ENCODE results near the gene CCND2. TPM values are rescaled to one million over a fixed set of nuclear protein-coding genes. Genes with fewer than 3 reads are reported as not detected.
A peak's percentile ranks its signal among the peaks of the same experiment; 100 is the strongest.

The CCND2 gene
- total and polyA plus RNA-seq, 2 experiments from 2014 or later = 75.6 to 224 TPM

DNA sequence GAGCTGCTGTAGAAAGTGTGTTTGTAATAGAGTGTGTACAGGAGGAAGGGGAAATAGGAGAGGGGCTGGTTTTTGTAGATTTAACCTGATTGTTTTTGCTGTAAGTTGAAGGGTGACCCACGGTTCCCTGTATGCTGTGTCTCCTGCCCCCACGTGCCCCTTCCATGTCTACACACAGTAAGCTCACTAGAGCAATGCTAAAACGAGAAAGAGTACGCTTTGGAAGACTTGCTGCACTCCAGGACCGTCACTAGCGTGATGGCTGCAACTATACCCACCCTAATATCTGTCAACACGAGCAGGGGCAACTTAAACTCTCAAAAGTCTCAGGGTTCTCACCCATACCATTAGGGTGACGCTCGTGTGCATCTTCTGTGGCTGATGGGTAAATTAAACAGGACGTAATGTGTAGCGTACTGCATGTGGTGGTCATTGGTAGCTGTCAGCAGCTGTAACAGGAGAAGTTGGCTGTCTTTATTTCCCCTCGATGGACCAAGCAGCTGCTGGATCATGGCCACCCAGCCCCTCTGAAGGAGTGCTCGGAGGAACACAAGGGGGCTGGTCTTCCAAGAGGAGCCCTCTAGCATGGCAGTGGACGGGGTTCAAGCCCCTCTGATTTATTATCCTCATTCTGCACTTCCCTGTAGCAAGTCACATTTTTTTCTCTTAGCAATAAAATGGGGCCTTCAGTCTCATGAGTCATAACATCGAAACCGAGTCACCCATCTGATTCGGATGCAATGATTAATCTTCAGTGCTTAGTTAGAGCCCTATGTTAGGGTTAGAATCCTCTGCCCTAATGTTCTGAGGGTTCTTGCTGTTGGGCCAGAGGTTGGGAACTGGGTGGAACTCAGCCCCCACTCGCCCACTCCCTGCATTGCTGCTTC, 14.0 kb downstream of the CCND2 start:
- peaks cover 90% of the 10 kb centered on the region for H3K36me3 ChIP-seq (ENCODE audit: insufficient read depth)
- H3K27ac ChIP-seq (ENCODE audit: low read depth) = no peak overlapping the region

DNA sequence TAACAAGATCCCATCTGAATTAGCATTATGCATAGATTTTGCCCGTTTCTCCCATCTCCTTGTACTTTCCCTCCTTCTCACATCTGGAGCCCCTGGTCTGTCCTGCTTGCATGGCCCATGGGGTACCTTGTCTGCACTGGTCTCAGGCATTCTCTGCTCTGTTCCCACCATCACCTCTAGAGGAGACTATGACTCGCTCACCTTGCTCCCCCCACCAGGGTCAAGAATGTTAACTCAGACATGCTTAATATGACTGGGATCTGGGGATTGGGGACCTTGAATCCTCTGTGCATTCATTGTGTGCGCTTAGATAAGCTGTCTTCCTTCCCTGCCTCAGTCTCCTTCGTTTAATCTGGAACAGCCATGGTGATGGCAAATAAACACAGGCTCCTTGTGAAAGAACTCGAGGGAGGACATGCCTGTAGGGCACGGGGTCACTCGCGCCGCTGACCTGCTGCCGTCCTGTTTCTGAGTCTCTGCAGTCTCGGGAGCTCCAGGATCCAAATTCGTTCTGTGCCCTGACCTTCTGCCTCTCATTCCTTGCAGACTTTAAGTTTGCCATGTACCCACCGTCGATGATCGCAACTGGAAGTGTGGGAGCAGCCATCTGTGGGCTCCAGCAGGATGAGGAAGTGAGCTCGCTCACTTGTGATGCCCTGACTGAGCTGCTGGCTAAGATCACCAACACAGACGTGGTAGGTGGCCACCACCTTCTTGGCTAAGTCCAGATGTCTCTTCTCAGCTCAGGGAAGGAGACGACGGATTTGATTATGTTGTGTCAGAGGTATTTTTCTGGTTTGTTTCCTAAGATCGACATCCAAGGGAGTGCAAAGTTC, 15.0 kb downstream of the CCND2 start:
- H3K27ac ChIP-seq (ENCODE audit: low read depth) = no peak overlapping the region
- Mint-ChIP-seq H3K27me3 (ENCODE audit: insufficient read depth, low read depth, poor library complexity) (peaks cover 29% of the 10 kb centered on the region), H3K9me3 (no peaks in the 10 kb centered on the region; the same call in 2 of the 3 replicates), H3K36me3 (ENCODE audit: low read depth) (peaks cover 99% of the 10 kb centered on the region), H3K4me3 (peak overlapping the region; percentile 20; the same call in 1 of the 3 replicates), H3K27ac (peak overlapping the region; percentile 53), H3K4me1 (peaks cover 64% of the 10 kb centered on the region)
- H2AFZ ChIP-seq = no peak overlapping the region
- peaks cover 2% of the 10 kb centered on the region for H3K4me1 ChIP-seq (ENCODE audit: insufficient read depth)
- H3K79me2 ChIP-seq (replicated peaks; ENCODE audit: insufficient read depth) = peaks cover 100% of the 10 kb centered on the region
- H3K4me3 ChIP-seq = no peak overlapping the region
- no peaks in the 10 kb centered on the region for H3K9me2 ChIP-seq (ENCODE audit: insufficient read depth)
- DNase-seq (ENCODE audit: low spot score) (no peak), ATAC-seq (peak; percentile 17; the same call in 1 of the 3 replicates)
- peaks cover 27% of the 10 kb centered on the region for H3F3A ChIP-seq (replicated peaks; ENCODE audit: low read depth)
- no peaks in the 10 kb centered on the region for H3K27me3 ChIP-seq (ENCODE audit: insufficient read depth)
- H3K36me3 ChIP-seq (ENCODE audit: insufficient read depth) = peaks cover 90% of the 10 kb centered on the region
- H4K20me1 ChIP-seq (replicated peaks; ENCODE audit: insufficient read depth) = peaks cover 88% of the 10 kb centered on the region
- no peak overlapping the region for H3K4me2 ChIP-seq
- TF ChIP-seq CREB1 (CRISPR knock-in tag; IDR thresholded peaks at IDR 0.05; ENCODE audit: low read depth) (no peak), STAT1 (IDR thresholded peaks at IDR 0.05; ENCODE audit: unreplicated experiment) (no peak), NANOG (IDR thresholded peaks at IDR 0.05; ENCODE audit: borderline replicate concordance) (no peak), EZH2 (IDR thresholded peaks at IDR 0.05; ENCODE audit: low read depth, unreplicated experiment) (no peak), ZNF114 (CRISPR knock-in tag; IDR thresholded peaks at IDR 0.05) (no peak), POLR2AphosphoS5 (IDR thresholded peaks at IDR 0.05; ENCODE audit: low read depth) (no peak), JUNB (IDR thresholded peaks at IDR 0.05; ENCODE audit: unreplicated experiment) (no peak)
- TF ChIP-seq, protein P1, sequence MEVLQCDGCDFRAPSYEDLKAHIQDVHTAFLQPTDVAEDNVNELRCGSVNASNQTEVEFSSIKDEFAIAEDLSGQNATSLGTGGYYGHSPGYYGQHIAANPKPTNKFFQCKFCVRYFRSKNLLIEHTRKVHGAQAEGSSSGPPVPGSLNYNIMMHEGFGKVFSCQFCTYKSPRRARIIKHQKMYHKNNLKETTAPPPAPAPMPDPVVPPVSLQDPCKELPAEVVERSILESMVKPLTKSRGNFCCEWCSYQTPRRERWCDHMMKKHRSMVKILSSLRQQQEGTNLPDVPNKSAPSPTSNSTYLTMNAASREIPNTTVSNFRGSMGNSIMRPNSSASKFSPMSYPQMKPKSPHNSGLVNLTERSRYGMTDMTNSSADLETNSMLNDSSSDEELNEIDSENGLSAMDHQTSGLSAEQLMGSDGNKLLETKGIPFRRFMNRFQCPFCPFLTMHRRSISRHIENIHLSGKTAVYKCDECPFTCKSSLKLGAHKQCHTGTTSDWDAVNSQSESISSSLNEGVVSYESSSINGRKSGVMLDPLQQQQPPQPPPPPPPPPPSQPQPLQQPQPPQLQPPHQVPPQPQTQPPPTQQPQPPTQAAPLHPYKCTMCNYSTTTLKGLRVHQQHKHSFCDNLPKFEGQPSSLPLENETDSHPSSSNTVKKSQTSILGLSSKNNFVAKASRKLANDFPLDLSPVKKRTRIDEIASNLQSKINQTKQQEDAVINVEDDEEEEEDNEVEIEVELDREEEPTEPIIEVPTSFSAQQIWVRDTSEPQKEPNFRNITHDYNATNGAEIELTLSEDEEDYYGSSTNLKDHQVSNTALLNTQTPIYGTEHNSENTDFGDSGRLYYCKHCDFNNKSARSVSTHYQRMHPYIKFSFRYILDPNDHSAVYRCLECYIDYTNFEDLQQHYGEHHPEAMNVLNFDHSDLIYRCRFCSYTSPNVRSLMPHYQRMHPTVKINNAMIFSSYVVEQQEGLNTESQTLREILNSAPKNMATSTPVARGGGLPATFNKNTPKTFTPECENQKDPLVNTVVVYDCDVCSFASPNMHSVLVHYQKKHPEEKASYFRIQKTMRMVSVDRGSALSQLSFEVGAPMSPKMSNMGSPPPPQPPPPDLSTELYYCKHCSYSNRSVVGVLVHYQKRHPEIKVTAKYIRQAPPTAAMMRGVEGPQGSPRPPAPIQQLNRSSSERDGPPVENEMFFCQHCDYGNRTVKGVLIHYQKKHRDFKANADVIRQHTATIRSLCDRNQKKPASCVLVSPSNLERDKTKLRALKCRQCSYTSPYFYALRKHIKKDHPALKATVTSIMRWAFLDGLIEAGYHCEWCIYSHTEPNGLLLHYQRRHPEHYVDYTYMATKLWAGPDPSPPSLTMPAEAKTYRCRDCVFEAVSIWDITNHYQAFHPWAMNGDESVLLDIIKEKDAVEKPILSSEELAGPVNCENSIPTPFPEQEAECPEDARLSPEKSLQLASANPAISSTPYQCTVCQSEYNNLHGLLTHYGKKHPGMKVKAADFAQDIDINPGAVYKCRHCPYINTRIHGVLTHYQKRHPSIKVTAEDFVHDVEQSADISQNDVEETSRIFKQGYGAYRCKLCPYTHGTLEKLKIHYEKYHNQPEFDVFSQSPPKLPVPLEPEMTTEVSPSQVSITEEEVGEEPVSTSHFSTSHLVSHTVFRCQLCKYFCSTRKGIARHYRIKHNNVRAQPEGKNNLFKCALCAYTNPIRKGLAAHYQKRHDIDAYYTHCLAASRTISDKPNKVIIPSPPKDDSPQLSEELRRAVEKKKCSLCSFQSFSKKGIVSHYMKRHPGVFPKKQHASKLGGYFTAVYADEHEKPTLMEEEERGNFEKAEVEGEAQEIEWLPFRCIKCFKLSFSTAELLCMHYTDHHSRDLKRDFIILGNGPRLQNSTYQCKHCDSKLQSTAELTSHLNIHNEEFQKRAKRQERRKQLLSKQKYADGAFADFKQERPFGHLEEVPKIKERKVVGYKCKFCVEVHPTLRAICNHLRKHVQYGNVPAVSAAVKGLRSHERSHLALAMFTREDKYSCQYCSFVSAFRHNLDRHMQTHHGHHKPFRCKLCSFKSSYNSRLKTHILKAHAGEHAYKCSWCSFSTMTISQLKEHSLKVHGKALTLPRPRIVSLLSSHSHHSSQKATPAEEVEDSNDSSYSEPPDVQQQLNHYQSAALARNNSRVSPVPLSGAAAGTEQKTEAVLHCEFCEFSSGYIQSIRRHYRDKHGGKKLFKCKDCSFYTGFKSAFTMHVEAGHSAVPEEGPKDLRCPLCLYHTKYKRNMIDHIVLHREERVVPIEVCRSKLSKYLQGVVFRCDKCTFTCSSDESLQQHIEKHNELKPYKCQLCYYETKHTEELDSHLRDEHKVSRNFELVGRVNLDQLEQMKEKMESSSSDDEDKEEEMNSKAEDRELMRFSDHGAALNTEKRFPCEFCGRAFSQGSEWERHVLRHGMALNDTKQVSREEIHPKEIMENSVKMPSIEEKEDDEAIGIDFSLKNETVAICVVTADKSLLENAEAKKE (CRISPR knock-in tag; IDR thresholded peaks at IDR 0.05) = no peak
- TF ChIP-seq, protein P2, sequence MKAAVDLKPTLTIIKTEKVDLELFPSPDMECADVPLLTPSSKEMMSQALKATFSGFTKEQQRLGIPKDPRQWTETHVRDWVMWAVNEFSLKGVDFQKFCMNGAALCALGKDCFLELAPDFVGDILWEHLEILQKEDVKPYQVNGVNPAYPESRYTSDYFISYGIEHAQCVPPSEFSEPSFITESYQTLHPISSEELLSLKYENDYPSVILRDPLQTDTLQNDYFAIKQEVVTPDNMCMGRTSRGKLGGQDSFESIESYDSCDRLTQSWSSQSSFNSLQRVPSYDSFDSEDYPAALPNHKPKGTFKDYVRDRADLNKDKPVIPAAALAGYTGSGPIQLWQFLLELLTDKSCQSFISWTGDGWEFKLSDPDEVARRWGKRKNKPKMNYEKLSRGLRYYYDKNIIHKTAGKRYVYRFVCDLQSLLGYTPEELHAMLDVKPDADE (IDR thresholded peaks at IDR 0.05) = no peak

More for the DNA sequence above, 14.0 kb downstream of the CCND2 start:
- no peak overlapping the region for H2AFZ ChIP-seq
- H3K27me3 ChIP-seq (ENCODE audit: insufficient read depth) = no peaks in the 10 kb centered on the region
- ATAC-seq = no peak
- H3K4me1 Mint-ChIP-seq = peaks cover 60% of the 10 kb centered on the region
- H3K4me3 ChIP-seq = no peak overlapping the region
- peak overlapping the region; percentile 33; the same call in 1 of the 2 replicates for H3K27ac Mint-ChIP-seq
- peaks cover 29% of the 10 kb centered on the region for H3F3A ChIP-seq (replicated peaks; ENCODE audit: low read depth)
- peaks cover 81% of the 10 kb centered on the region for H4K20me1 ChIP-seq (replicated peaks; ENCODE audit: insufficient read depth)
- peaks cover 99% of the 10 kb centered on the region for H3K36me3 Mint-ChIP-seq (ENCODE audit: low read depth)
- TF ChIP-seq POLR2AphosphoS5 (IDR thresholded peaks at IDR 0.05; ENCODE audit: low read depth) = 0 out of 2 replicates have a peak, but pooled peaks have one; percentile 12
- TF ChIP-seq EZH2phosphoT487 (IDR thresholded peaks at IDR 0.05; ENCODE audit: unreplicated experiment) = no peak
- H3K27me3 Mint-ChIP-seq (ENCODE audit: insufficient read depth, low read depth, poor library complexity) = peaks cover 29% of the 10 kb centered on the region
- no peaks in the 10 kb centered on the region; the same call in none of the 2 replicates for H3K4me1 ChIP-seq (ENCODE audit: insufficient read depth)
- no peak for DNase-seq (ENCODE audit: low spot score)
- no peaks in the 10 kb centered on the region for H3K9me2 ChIP-seq (ENCODE audit: insufficient read depth)
- H3K4me3 Mint-ChIP-seq = no peak overlapping the region; the same call in 2 of the 3 replicates
- peaks cover 100% of the 10 kb centered on the region for H3K79me2 ChIP-seq (replicated peaks; ENCODE audit: insufficient read depth)
- no peaks in the 10 kb centered on the region; the same call in 2 of the 3 replicates for H3K9me3 Mint-ChIP-seq
- H3K4me2 ChIP-seq = no peak overlapping the region
